MM.1S (cell line): Measurements from ENCODE around the gene FAM174C.

ENCODE experiments used
- CTCF ChIP-seq: fragments of 300-600 bp; sonication (generic); IDR thresholded peaks from 2 replicates; pipeline ENCODE4 v1.5.1; 2016; ENCODE audit warnings: antibody characterized with exemption, low read length, mixed read lengths
- EZH2 ChIP-seq: fragments of 300-600 bp; sonication (generic); optimal IDR thresholded peaks from 2 replicates; pipeline ENCODE3; 2017; ENCODE audit warnings: low read depth, mild to moderate bottlenecking, antibody characterized with exemption, low read length, mixed read lengths

- TF ChIP-seq CTCF = no peak
- TF ChIP-seq EZH2 = peak; percentile 95
These were observed 12.3 kb downstream of the FAM174C start for GRCh38 chr19:1287354-1288225.
